SK-N-MC (cell line): ENCODE measurements around the gene OTOGL.

Experiments
- DNase-seq: peaks from one replicate; pipeline ENCODE4 v3.0.0-alpha.2; 2011; ENCODE audit warnings: low read depth, low spot score
- H3K27ac ChIP-seq: fragments of 200-600 bp; sonication (generic); 2 replicates; pipeline ENCODE4 v1.5.1; 2016; ENCODE audit warnings: mixed run types
- H3K36me3 ChIP-seq: fragments of 200-600 bp; sonication (generic); 2 replicates; pipeline ENCODE4 v1.6.1; 2017; ENCODE audit warnings: antibody characterized with exemption, low read length, mixed read lengths; ENCODE audit not compliant: insufficient read depth
- H3K4me3 ChIP-seq: fragments of 200-600 bp; sonication (generic); 2 replicates; pipeline ENCODE4 v1.5.1; 2016
- H3K9ac ChIP-seq: fragments of 200-600 bp; sonication (generic); 2 replicates; pipeline ENCODE4 v1.8.0; 2017; ENCODE audit warnings: mixed run types, mixed read lengths; ENCODE audit not compliant: insufficient read length
- H3K9me3 ChIP-seq: fragments of 200-600 bp; sonication (generic); 2 replicates; pipeline ENCODE4 v1.6.1; 2017; ENCODE audit warnings: low read depth, mild to moderate bottlenecking, antibody characterized with exemption, low read length, moderate library complexity, mixed read lengths
- EZH2 ChIP-seq: fragments of 200-600 bp; sonication (generic); IDR thresholded peaks from one replicate; pipeline ENCODE4 v1.6.1; 2017; ENCODE audit warnings: antibody characterized with exemption
- FOXP2 ChIP-seq: optimal IDR thresholded peaks from 2 replicates; pipeline ENCODE3; 2011; ENCODE audit warnings: mild to moderate bottlenecking, moderate library complexity; ENCODE audit not compliant: insufficient read depth; ENCODE audit errors: extremely low read length, control extremely low read depth
- POLR2AphosphoS5 ChIP-seq: IDR thresholded peaks from 2 replicates; pipeline ENCODE4 v1.6.1; 2012; ENCODE audit warnings: mild to moderate bottlenecking, low read depth, low read length, borderline replicate concordance

OTOGL gene

GRCh38 chr12:80165746-80166145, 66.4 kb downstream of the OTOGL start:
- no peak overlapping the region for H3K4me3 ChIP-seq
- no peaks in the 10 kb centered on the region for H3K36me3 ChIP-seq
- TF ChIP-seq EZH2 (no peak), POLR2AphosphoS5 (no peak), FOXP2 (no peak)
- H3K27ac ChIP-seq: no peak overlapping the region
- no peaks in the 10 kb centered on the region for H3K9me3 ChIP-seq
- H3K9ac ChIP-seq: no peak overlapping the region
- no peak for DNase-seq

GRCh38 chr12:80166751-80167150, 67.4 kb downstream of the OTOGL start:
- no peak for DNase-seq
- Histone ChIP-seq H3K4me3 (no peak overlapping the region), H3K27ac (no peak overlapping the region), H3K36me3 (no peaks in the 10 kb centered on the region), H3K9ac (no peak overlapping the region), H3K9me3 (no peaks in the 10 kb centered on the region)
- TF ChIP-seq FOXP2: no peak
- no peak for TF ChIP-seq EZH2
- no peak for TF ChIP-seq POLR2AphosphoS5

GRCh38 chr12:80168936-80169335, 69.6 kb downstream of the OTOGL start:
- DNase-seq: no peak
- H3K36me3 ChIP-seq: no peaks in the 10 kb centered on the region
- no peak overlapping the region for H3K27ac ChIP-seq
- H3K9me3 ChIP-seq: no peaks in the 10 kb centered on the region
- H3K4me3 ChIP-seq: no peak overlapping the region
- no peak overlapping the region for H3K9ac ChIP-seq
- TF ChIP-seq FOXP2 (no peak), EZH2 (no peak), POLR2AphosphoS5 (no peak)

GRCh38 chr12:80170915-80171314, 71.6 kb downstream of the OTOGL start:
- no peak overlapping the region for H3K9ac ChIP-seq
- TF ChIP-seq EZH2 (no peak), POLR2AphosphoS5 (no peak), FOXP2 (no peak)
- no peak overlapping the region for H3K27ac ChIP-seq
- no peaks in the 10 kb centered on the region for H3K36me3 ChIP-seq
- H3K9me3 ChIP-seq: no peaks in the 10 kb centered on the region
- no peak overlapping the region for H3K4me3 ChIP-seq
- DNase-seq: no peak

GRCh38 chr12:80173083-80173864, 73.9 kb downstream of the OTOGL start:
- no peak overlapping the region for H3K27ac ChIP-seq
- no peaks in the 10 kb centered on the region for H3K9me3 ChIP-seq
- no peak overlapping the region for H3K9ac ChIP-seq
- H3K4me3 ChIP-seq: no peak overlapping the region
- no peak for DNase-seq
- no peaks in the 10 kb centered on the region for H3K36me3 ChIP-seq
- TF ChIP-seq EZH2 (no peak), FOXP2 (no peak), POLR2AphosphoS5 (no peak)

GRCh38 chr12:80175307-80175930, 76.1 kb downstream of the OTOGL start:
- H3K9ac ChIP-seq: no peak overlapping the region
- no peak for TF ChIP-seq POLR2AphosphoS5
- TF ChIP-seq FOXP2: no peak
- TF ChIP-seq EZH2: no peak
- H3K9me3 ChIP-seq: no peaks in the 10 kb centered on the region
- no peaks in the 10 kb centered on the region for H3K36me3 ChIP-seq
- no peak for DNase-seq
- no peak overlapping the region for H3K27ac ChIP-seq
- H3K4me3 ChIP-seq: no peak overlapping the region

- H3K27ac ChIP-seq: no peak overlapping the region
- no peaks in the 10 kb centered on the region for H3K9me3 ChIP-seq
- no peak for DNase-seq
- TF ChIP-seq FOXP2: no peak
- no peaks in the 10 kb centered on the region for H3K36me3 ChIP-seq
- no peak overlapping the region for H3K4me3 ChIP-seq
- no peak overlapping the region for H3K9ac ChIP-seq
These were observed 77.4 kb downstream of the OTOGL start for GRCh38 chr12:80176706-80177105.

GRCh38 chr12:80178846-80179245, 79.5 kb downstream of the OTOGL start:
- Histone ChIP-seq H3K27ac (no peak overlapping the region), H3K4me3 (no peak overlapping the region), H3K9me3 (no peaks in the 10 kb centered on the region), H3K36me3 (no peaks in the 10 kb centered on the region), H3K9ac (no peak overlapping the region)
- TF ChIP-seq POLR2AphosphoS5 (no peak), EZH2 (no peak), FOXP2 (no peak)
- DNase-seq: no peak

- no peaks in the 10 kb centered on the region for H3K36me3 ChIP-seq
- peak overlapping the region; percentile 12; the same call in 1 of the 2 replicates for H3K4me3 ChIP-seq
- H3K9me3 ChIP-seq: no peaks in the 10 kb centered on the region
- DNase-seq: peak; percentile 91
- no peak overlapping the region for H3K9ac ChIP-seq
- H3K27ac ChIP-seq: peak overlapping the region; percentile 73; the same call in 1 of the 2 replicates
- TF ChIP-seq FOXP2 (no peak), EZH2 (no peak), POLR2AphosphoS5 (peak; percentile 66; the same call in 1 of the 2 replicates)
These were observed 84.6 kb downstream of the OTOGL start for GRCh38 chr12:80183939-80184338.
